GM19023 (cell line): ENCODE data around the gene CERK.

Experiments
- ATAC-seq: cut with Tn5 transposase; IDR thresholded peaks from one replicate; pipeline ENCODE4 v1.9.1; 2021; ENCODE audit warnings: mild to moderate bottlenecking, moderate library complexity; ENCODE audit not compliant: unreplicated experiment

Gene CERK

DNA sequence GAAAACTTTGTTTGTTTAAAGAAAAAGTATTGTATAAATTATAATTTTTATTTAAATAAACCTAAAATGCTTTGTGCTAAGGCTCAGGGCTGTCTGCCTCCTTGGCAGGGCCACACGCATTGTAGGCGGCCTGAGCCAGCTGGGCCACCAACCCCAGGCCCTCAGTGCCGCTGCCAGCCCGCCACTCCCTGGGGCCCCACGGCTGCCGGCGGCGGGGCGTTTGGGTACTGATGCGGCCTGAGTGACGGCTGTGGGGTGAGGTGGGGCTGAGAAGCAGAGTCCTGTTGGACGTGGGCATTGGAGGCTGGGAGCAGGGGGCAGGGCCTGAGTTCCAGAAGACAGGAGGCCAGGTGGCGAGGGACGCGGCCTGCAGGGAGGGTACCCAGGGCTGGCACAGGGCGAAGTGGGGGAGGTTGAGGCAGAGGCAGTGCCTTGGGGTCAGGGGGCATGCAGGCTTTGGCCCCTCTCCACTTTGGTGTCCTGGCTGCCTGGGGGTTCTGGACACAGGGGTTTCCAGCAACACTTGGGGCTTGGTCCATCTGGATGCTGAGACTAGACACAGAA, 58.3 kb downstream of the CERK start:
- ATAC-seq, result no peak

DNA sequence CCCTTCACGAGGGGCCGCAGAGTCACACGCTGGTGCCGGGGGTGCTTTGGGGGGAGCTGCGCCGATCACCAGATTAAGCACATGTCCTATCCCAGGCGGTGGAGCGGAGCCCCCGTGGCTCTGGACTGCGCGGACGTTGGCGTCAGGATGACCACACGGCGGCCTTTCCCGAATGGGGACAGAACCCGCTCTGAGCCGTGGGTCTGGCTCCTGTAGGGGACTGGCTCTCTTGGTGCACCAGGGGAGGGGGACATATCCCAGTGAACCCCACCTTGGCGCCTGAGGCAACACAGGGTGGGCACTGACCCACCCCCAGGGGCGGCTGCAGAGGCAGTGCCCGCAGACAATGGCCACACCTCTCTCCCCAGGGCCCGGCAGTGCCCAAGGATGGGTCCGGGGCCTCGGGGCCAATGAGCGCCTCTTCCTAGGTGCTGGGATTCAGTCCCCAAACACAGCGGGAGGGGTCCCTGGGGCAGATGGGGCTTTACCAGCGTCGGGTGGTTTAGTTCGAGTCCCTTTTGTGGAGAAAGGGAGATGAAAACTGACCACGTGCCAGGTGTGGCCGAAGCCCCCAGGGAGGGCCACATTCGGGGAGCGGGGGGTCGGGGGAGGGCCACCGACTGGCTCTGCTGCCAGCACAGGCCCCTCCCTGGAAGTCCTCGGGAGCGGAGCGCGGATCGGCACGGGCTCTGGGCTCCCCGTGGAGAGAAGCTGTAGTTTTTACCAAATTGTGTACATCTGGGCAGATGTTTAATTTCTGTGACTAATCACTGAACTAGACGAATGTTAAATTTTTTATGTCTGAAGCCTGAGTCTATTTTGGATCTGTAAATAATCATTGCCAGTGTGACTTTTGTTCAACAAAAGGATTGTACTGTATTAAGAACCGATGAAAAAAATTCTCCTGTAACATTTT, 59.0 kb downstream of the CERK start:
- no peak for ATAC-seq

DNA sequence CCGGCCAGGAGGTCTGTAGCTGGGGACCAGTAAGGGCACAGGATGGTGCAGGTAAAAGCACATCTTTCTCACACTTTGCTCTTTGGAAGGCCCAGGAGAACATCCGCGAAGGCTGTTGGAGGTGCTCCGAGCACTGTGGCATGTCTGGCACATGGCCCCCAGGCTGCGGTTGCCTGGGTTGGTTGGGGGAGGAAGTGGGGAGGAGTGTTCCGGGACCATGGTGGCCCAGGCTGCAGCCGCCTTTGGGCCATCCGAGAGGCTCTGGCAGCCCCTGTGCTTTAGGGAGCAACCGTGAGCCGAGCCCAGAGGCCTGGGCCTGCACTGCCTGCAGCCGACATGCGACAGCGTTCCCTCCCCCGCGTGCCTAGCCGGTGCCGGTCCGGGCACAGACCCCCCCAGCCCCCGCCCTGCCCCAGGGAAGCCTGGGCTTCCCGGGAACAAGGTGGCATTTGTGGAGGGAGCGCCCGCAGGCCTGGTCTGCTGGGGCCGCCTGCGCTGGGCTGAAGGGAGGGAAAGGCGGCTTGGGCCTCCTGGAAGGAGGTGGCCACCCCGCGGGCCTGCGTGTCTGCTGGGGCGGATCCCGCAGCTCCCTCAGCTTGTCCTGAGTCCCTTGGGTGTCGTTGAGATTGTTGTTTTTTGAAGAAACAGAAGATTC, 59.9 kb downstream of the CERK start:
- no peak for ATAC-seq

DNA sequence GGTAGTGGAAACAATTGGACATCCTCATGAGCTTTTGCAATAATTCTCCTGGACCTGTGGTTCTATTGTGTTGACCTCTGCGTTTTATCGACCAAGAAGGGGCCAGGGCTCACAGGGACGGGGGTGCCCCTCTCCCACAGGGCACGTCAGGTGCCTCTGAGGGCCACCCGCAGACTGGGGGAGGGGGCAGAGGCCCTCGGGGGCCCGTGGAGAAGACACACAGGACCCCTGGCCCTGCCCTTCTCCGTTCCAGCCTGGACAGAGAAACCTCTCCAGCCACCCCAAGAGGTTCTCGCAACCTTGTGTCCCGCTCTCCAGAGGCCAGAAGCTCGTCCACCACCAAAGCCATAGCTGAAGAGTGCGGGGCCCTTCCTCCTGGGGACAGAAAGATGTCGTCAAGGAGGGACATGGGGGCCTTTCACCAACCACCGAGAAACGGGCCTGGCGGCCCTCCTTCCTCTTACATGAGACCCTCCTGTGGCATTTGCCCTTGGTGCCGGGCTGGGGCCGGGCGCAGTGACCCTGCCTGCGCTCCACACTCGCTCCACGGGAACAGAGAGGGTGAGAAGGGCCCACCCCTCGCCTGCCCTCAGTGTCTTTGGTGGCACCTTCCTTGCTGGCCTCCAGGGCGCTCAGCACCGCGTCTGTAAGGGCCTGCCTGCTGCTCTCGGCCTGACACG, 60.6 kb downstream of the CERK start:
- no peak for ATAC-seq

DNA sequence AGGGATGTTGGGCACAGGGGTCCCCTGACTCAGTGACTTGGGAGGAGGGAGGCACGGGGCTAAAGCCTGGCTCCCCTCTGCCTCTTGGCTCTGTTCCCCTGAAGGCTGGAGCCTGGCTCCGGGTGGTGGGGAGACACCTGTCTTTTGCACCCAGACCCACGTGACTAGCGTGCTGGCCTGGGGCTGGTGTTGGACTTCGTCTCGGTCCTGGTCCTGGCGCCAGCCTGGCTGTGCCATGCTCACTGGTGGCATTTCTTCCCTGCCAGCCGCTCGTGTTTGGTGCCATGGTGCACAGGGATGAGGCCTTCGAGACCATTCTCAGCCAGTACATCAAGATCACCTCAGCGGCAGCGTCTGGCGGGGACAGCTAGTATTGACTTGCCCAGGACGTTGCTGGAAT, 61.2 kb downstream of the CERK start:
- ATAC-seq, result no peak

DNA sequence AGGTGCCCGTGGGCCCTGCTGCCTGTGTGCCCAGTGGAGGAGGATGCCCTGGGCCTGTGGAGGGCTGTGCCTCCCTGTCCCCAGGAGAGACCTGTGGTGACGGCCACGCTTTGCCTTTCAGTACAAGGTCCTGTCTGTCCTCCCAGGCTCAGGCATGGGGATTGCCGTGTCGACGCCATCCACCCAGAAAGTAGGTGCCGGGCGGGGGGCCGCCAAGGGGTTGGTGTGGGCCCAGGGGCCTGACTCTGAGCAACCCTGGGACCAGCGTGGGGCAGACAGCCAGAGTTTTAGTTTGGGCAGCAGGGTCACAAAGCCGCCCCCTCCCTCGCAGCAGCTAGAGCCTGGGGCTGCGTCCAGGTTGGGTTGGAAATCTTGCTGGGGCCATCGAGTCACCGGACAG, 61.6 kb downstream of the CERK start:
- ATAC-seq, result no peak

DNA sequence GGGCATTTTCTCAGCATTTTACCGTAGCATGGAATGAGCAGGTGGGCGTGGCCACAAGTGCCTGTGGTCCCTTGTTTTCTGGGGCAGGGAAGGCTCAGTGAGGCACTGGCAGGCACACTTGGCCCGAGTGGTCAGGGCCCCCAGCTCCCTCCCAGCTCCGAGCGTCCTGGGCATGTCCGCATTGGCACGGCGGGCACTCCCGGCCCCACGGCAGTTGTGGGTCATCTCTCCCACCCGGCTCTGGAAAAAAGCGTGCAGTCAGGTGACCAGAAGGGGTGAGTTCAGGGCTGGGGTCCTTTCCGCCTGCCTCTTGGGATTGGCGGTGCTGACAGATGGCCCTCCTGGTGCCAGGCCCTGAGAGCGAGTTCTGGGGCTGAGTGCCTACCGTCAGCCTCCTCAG, 62.1 kb downstream of the CERK start:
- ATAC-seq, result no peak

DNA sequence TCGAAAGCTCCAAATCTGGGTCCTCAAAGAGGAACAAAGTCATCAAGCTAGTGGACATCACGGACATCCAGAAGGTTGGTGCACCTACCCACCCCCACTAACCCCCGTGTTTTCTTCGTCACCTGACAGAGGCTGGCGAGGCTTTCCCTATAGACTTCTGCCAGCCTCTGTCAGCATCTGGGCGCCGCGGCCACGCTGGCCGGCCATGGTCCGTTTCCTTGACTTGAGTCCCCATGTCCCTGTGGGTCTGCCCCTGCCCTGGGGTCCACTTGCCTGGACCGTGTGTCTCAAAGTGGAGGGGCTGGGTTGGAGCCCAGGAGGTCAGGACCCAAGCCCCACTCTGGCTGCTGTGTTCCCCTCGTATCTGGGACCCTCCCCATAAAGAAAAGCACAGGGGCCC, 62.6 kb downstream of the CERK start:
- no peak for ATAC-seq

DNA sequence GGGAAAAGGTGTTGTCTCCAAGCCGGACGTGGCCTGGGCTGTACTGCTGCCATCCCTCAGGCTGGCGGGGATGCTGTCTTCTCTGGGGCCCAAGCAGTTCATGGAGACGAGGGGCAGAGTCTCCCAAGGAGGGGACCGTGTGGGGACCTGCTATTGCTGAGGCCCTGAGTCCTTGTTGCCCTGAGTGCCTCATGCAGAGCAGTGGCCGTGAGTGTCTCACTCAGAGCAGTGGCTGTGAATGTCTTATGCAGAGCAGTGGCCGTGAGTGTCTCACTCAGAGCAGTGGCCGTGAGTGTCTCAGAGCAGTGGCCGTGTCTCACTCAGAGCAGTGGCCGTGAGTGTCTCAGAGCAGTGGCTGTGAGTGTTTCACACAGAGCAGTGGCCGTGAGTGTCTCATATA, 63.1 kb downstream of the CERK start:
- ATAC-seq, result no peak

DNA sequence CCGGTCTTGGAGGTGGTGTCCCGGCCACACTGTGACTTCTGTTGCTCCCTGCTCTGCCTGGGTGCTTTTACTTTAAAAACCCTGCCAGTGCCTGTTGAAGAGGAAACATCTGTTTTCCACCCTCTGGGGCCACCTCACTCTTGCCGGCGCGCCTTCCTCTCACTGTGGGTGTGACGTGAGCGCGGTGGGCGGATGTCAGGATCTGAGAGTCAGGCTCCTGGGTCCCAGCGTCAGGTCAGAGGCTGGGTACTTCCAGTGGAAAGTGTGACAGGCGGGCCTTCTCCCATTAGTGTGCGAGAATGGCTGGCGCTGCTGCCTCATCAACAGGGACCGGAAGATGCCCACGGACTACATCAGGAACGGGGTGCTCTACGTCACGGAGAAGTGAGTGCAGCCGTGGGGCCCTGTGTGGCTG, 63.7 kb downstream of the CERK start:
- no peak for ATAC-seq

DNA sequence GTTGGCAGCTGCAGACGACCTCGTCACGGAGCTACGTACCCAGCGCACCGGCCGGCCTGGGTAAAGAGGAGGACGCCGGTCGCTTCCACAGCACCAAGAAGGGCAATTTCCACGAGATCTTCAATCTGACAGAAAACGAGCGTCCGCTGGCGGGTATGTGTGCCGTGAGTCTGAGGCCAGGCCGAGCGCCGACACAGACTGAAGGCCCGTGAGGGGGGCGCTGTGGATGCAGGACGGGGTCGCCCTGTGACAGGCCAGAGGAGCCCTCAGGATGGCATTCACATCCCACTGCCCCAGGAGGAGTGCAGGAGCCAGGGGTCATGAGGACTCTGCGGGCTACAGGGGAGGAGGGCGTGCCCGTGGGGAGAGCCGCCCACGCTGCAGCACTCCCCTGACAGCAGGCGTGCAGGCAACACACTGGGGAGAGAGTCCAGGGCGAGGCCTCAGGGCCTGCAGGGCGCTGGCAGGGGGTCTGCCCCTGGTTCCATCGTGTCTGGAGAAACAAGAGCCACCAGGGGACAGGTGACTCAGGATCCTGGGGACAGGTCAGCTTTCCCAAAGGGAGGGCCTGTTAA, 64.3 kb downstream of the CERK start:
- ATAC-seq, result no peak

DNA sequence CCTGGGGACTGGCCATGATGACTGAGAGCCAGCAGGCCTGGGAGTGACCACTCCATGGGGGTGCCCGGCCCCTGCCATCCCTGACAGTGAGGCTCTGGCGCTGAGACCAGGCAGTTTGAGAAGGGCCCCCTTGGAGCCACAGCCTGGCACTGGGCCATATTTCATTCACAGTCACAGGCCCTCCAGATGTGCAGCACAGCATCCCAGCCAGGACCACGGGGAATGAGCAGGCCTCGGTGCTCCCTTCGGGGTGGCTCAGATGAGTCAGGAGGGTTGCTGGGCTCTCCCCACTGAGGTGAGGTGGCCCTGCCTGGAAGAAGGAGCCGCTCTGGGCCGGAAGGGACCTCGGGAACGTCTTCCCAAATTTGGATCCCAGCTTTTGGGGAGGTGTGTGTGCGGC, 64.8 kb downstream of the CERK start:
- no peak for ATAC-seq

DNA sequence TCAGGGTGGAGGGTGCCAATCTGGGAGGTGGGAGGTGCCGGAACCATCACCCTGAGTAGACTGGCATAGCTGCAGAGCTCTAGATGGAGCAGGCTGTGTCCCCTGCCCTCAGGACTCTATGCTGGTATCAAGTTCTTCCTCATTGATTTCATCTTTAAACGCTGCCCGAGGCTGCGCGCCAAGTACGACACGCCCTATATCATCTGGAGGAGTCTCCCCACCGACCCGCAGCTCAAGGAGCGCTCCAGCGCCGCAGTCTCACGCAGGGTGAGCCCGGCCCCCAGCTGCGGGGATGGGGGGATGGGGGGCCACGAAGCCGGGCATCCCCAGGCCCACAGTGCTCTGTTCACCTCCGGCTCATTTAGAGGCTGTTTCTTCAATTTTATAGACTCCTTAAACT, 65.3 kb downstream of the CERK start:
- ATAC-seq, result no peak

DNA sequence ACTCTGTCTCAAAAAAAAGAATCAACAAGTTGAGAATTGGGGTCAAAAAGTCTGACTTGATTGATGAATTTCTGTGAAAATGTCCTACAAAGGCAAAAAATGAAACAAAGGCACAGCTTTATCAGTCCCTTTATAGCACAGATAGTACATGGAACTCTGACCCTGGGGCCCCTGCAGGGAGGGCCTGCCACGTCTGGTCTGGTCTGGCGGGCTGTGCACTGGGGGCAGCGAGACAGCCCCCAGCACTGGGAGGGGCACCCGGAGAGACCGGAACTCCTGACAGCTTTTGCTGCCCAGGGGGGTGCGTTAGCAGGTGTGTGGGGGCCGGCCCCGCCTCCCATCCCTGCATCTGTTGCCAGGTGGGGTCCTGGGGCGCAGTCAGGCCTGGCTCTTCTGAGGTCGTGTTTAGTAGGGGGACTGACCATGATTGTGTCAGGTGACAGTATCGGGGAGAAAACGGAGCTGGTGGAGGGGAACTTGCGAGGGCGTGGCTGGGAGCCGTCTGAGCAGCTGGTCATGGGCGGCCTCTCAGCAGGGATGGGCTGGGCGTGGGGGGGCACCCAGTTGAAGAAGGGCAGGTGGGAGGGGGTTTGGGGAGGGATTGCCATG, 66.1 kb downstream of the CERK start:
- ATAC-seq, result no peak

DNA sequence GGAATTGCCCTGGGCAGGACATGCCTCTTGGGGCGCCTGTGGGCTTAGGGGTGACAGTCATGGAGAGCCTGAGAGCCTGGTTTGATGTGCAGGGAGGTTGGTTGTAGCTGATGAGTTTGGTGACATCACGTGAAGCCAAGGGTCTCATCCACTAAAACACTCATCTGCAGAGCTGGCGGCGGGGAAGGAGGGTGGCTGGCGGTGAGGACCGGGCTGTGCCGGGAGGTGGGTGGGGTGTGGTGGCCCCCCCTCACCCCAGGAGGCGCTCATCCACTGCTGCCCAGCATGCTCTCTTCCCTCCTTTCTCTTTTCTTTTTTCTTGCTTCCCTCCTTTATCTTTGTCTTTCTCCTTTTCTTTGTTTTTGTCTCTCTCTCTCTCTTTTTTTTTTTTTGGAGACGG, 68.9 kb downstream of the CERK start:
- no peak for ATAC-seq

DNA sequence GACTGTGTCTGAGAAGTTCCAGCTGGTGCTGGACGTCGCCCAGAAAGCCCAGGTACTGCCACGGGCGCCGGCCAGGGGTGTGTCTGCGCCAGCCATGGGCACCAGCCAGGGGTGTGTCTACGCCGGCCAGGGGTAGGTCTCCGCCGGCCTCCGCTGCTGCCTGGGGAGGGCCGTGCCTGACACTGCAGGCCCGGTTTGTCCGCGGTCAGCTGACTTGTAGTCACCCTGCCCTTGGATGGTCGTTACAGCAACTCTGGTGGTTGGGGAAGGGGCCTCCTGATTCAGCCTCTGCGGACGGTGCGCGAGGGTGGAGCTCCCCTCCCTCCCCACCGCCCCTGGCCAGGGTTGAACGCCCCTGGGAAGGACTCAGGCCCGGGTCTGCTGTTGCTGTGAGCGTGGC, 69.9 kb downstream of the CERK start:
- no peak for ATAC-seq

DNA sequence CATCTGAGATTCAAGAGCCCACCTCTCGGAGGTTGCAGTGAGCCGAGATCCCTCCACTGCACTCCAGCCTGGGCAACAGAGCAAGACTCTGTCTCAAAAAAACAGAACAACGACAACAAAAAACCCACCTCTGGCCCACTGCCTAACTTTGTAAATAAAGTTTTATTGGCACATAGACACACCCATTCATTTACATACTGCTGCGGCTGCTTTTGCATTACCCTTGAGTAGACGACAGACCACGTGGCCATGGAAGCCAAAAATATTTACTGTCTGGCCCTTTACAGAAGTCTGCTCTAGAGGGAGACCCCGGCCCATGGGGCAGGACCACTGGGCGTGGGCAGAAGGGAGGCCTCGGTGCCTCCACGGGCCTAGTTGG, 70.8 kb downstream of the CERK start:
- no peak for ATAC-seq

DNA sequence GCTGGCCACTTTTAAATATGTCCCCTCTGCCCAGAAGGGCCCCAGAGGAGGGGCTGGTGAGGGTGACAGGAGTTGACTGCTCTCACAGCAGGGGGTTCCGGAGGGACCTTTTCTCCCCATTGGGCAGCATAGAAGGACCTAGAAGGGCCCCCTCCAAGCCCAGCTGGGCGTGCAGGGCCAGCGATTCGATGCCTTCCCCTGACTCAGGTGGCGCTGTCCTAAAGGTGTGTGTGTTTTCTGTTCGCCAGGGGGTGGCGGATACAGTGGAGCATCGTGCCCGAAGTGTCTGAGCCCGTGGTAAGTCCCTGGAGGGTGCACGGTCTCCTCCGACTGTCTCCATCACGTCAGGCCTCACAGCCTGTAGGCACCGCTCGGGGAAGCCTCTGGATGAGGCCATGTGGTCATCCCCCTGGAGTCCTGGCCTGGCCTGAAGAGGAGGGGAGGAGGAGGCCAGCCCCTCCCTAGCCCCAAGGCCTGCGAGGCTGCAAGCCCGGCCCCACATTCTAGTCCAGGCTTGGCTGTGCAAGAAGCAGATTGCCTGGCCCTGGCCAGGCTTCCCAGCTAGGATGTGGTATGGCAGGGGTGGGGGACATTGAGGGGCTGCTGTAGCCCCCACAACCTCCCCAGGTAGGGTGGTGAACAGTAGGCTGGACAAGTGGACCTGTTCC, 71.3 kb downstream of the CERK start:
- no peak for ATAC-seq

DNA sequence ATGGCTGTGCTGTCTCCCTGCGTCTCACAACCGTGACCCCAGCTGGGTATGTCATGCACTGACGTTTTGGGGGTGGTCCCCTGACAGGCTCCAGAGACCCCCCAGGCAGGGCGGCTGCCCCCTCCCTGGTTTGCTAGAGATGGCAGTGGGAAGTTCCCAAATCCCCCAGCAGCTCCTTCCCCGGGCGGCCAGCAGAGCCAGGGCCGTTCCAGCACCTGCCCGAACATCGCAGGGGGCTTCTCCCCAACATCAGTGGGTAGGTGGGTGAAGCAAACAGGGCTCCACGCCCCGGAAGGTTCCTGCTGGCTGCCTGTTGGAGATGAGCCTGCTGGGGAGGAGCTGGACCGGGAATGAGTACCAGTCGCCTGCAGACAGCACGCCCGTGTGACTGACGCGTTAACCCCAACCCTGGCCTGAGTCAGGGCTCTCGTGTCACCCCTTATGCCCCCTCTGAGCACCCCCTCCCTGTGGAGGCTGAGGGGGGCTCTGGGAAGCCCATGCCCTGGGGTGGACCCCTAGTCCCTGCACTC, 72.2 kb downstream of the CERK start:
- no peak for ATAC-seq

DNA sequence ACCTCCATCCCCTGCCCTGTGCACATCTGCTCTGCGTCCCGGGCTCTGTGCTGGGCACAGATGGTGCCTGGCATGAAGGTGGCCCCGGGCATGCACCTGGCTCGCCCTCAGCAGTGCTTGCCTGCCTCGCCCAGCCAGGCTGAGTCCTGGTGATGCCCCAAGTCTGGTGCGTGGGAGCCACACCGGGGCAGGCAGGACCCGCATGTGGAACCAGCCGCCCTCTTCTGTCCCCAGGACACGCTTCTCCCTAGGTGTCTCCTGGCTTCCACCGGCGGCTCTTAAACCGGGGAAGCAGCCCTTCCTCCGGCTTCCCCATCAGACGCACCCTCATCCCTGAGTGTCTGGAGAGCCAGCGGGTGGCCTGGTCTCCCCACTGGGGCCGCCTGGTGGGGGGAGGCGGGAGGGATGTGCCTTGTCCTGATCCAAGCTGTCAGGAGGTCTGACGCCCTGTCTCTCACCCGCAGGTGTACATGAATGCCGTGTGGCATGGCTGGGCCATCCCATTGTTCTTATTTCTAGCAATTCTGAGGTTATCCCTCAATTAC, 72.8 kb downstream of the CERK start:
- no peak for ATAC-seq
